Caco-2 (cell line): ENCODE results near the gene WFDC2. TPM values are rescaled to one million over a fixed set of nuclear protein-coding genes. Genes with fewer than 3 reads are reported as not detected.

ENCODE experiments used
- BruUV-seq: library from RNA; stranded (reverse); fragments of 400-500 nt; replicated peaks from 2 replicates; lab custom pipeline; 2021; lab: Mats Ljungman, UMichigan
- CTCF ChIA-PET: fragments of 300-600 bp; sonication (Branson Sonifier 250); formaldehyde crosslinking; loops from one replicate; lab custom pipeline; 2022; ENCODE audit warnings: antibody characterized with exemption; lab: Charles Lee
- POLR2A ChIA-PET: fragments of 300-600 bp; sonication (Branson Sonifier 250); formaldehyde crosslinking; loops from one replicate; lab custom pipeline; 2022; ENCODE audit warnings: antibody characterized with exemption; lab: Charles Lee
- DNase-seq, 2 experiments: peaks; one replicate each; pipeline versions ENCODE4 v3.0.0 to v3.0.0-alpha.2; 2020 to 2022
- H3K27me3 ChIP-seq: replicated peaks from 2 replicates; pipeline ENCODE4 v1.6.0; 2011; ENCODE audit warnings: low read length; ENCODE audit not compliant: control insufficient read depth, insufficient read depth
- H3K36me3 ChIP-seq: 2 replicates; pipeline ENCODE4 v1.5.1; 2011; ENCODE audit warnings: low read length; ENCODE audit not compliant: control insufficient read depth, insufficient read depth
- H3K4me1 ChIP-seq: fragments of 250-450 bp; sonication (Bioruptor Pico); 2 replicates; pipeline ENCODE4 v1.5.1; 2020; ENCODE audit warnings: mild to moderate bottlenecking
- H3K4me3 ChIP-seq: 2 replicates; pipeline ENCODE4 v1.5.1; 2011; ENCODE audit warnings: low read depth, mild to moderate bottlenecking, control low read depth, low read length
- H3K9me3 ChIP-seq: fragments of 250-450 bp; sonication (Bioruptor Pico); 2 replicates; pipeline ENCODE4 v1.5.1; 2020; ENCODE audit warnings: mild to moderate bottlenecking, moderate library complexity
- H3K27ac Mint-ChIP-seq: one replicate; pipeline ENCODE4 v1.8.0; 2022; ENCODE audit warnings: mixed read lengths; ENCODE audit not compliant: unreplicated experiment
- H3K27me3 Mint-ChIP-seq: one replicate; pipeline ENCODE4 v1.8.0; 2022; ENCODE audit warnings: mixed read lengths; ENCODE audit not compliant: insufficient read depth, unreplicated experiment
- H3K36me3 Mint-ChIP-seq: one replicate; pipeline ENCODE4 v1.8.0; 2022; ENCODE audit warnings: mild to moderate bottlenecking, mixed read lengths; ENCODE audit not compliant: insufficient read depth, unreplicated experiment
- H3K4me1 Mint-ChIP-seq: one replicate; pipeline ENCODE4 v1.8.0; 2022; ENCODE audit warnings: low read depth, mixed read lengths; ENCODE audit not compliant: unreplicated experiment
- H3K4me3 Mint-ChIP-seq: one replicate; pipeline ENCODE4 v1.8.0; 2022; ENCODE audit warnings: mild to moderate bottlenecking, moderate library complexity, mixed read lengths; ENCODE audit not compliant: unreplicated experiment
- H3K9me3 Mint-ChIP-seq: one replicate; pipeline ENCODE4 v1.8.0; 2022; ENCODE audit warnings: mixed read lengths; ENCODE audit not compliant: unreplicated experiment
- intact Hi-C: fragments of 100-400 bp; cut with micrococcal nuclease; formaldehyde crosslinking; loops from one replicate; pipeline ENCODE4 v1.10.0; 2022; ENCODE audit not compliant: unreplicated experiment
- total RNA-seq: library from RNA; stranded (reverse); gene quantifications from 2 replicates; pipeline ENCODE4 v1.2.3, GENCODE V29; 2022
- TF ChIP-seq, protein P1 (sequence below), 2 experiments: fragments of 200-600 bp in 1 of 2; IDR thresholded peaks; 1 replicate in 1 of 2; 2 replicates in 1 of 2; pipeline versions ENCODE4 v1.5.1 to v1.8.0; 2011 to 2022; ENCODE audit warnings: antibody characterized with exemption in 1 of 2, control low read depth in 1 of 2, inconsistent platforms in 1 of 2, low read depth in 1 of 2, low read length in 1 of 2, mild to moderate bottlenecking in 1 of 2, moderate library complexity in 1 of 2; ENCODE audit not compliant: insufficient read depth in 1 of 2, severe bottlenecking in 1 of 2, unreplicated experiment in 1 of 2

WFDC2 gene
- total RNA-seq, 1 experiment from 2014 or later, result 14.3 TPM

DNA sequence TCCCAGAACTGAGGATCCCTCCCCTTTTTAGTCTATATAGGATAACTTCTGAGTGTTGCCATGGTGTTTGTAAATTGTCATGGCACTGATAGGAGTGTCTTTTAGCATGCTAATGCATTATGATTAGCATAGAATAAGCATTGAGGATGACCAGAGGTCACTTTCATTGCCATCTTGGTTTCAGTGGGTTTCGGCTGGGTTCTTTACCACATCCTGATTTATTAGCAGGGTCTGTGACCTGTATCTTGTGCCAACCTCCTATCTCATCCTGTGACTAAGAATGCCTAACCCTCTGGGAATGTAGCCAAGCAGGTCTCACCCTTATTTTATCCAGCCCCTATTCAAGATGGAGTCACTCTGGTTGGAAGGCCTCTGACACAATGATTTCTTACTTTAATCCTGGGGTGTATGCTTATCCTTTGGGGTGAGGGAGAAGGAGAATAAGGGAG, 19.6 kb downstream of the WFDC2 start:
- Histone ChIP-seq H3K4me3 (no peak overlapping the region), H3K4me1 (no peaks in the 10 kb centered on the region), H3K9me3 (no peaks in the 10 kb centered on the region), H3K36me3 (no peaks in the 10 kb centered on the region), H3K27me3 (no peaks in the 10 kb centered on the region; the same call in 1 of the 2 replicates)
- CTCF ChIA-PET, result no interaction called here
- POLR2A ChIA-PET, result no interaction called here
- H3K4me3 Mint-ChIP-seq, result no peak overlapping the region
- intact Hi-C loops, result no loop called here
- BruUV-seq, result no TSS peak
- H3K27ac Mint-ChIP-seq, result no peak overlapping the region
- H3K9me3 Mint-ChIP-seq, result no peaks in the 10 kb centered on the region
- DNase-seq, result no peak
- H3K27me3 Mint-ChIP-seq, result peaks cover 17% of the 10 kb centered on the region
- H3K36me3 Mint-ChIP-seq, result no peaks in the 10 kb centered on the region
- TF ChIP-seq, protein P1, sequence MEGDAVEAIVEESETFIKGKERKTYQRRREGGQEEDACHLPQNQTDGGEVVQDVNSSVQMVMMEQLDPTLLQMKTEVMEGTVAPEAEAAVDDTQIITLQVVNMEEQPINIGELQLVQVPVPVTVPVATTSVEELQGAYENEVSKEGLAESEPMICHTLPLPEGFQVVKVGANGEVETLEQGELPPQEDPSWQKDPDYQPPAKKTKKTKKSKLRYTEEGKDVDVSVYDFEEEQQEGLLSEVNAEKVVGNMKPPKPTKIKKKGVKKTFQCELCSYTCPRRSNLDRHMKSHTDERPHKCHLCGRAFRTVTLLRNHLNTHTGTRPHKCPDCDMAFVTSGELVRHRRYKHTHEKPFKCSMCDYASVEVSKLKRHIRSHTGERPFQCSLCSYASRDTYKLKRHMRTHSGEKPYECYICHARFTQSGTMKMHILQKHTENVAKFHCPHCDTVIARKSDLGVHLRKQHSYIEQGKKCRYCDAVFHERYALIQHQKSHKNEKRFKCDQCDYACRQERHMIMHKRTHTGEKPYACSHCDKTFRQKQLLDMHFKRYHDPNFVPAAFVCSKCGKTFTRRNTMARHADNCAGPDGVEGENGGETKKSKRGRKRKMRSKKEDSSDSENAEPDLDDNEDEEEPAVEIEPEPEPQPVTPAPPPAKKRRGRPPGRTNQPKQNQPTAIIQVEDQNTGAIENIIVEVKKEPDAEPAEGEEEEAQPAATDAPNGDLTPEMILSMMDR (IDR thresholded peaks at IDR 0.05; ENCODE audit: insufficient read depth in 1 of 2, low read depth in 1 of 2, low read length in 1 of 2, severe bottlenecking in 1 of 2, unreplicated experiment in 1 of 2), result no peak
- no peaks in the 10 kb centered on the region for H3K4me1 Mint-ChIP-seq

DNA sequence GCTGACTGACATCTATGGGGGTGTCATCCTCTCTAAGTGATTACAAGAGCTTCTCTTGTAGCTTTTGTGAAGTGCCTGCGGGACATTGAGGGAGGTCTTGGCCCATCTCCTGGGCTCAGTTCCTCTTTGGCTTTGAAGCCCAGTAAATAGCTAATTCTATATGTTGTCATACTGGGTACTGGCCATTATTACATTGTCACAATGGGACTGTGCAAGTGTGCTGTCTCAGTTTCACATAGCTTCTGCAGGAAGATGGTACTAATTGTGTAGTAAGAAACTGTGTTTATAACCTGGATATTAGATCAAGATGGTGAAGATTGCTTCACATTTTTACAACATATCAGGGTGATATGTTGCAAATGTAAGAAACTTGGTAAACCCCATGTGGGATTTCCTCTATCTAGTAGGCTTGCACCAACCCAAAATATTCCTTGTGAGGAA, 26.0 kb downstream of the WFDC2 start:
- no peaks in the 10 kb centered on the region for H3K9me3 ChIP-seq
- POLR2A ChIA-PET, result no interaction called here
- no peak overlapping the region for H3K4me3 ChIP-seq
- Mint-ChIP-seq H3K27ac (no peak overlapping the region), H3K9me3 (no peaks in the 10 kb centered on the region), H3K4me1 (peaks cover 5% of the 10 kb centered on the region), H3K36me3 (no peaks in the 10 kb centered on the region), H3K27me3 (peaks cover 33% of the 10 kb centered on the region), H3K4me3 (no peak overlapping the region)
- TF ChIP-seq, protein P1 (IDR thresholded peaks at IDR 0.05; ENCODE audit: insufficient read depth in 1 of 2, low read depth in 1 of 2, low read length in 1 of 2, severe bottlenecking in 1 of 2, unreplicated experiment in 1 of 2), result no peak
- no peaks in the 10 kb centered on the region; the same call in none of the 2 replicates for H3K27me3 ChIP-seq
- intact Hi-C loops, result no loop called here
- no TSS peak for BruUV-seq
- no peaks in the 10 kb centered on the region for H3K4me1 ChIP-seq
- H3K36me3 ChIP-seq, result no peaks in the 10 kb centered on the region
- DNase-seq, result no peak
- CTCF ChIA-PET, result no interaction called here

DNA sequence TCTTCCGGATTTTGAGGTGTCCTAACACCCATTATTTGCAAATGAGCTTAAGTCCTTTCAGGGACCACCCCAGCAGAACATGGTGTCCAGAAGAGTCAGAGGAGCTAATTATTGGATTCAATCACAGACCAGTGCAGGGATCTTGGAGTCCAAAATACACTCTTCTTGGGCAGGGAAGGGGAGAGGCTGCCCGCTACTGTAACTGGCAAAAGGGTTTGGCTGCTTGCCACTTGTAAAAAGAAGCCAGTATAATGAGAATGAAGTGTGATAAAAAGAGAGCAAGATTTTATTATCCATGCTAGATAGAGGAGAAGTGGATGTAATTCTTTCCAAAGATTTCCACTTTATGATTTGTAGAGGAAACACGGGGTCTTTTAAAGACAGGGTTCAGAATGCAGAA, 26.6 kb downstream of the WFDC2 start:
- Histone ChIP-seq H3K4me3 (no peak overlapping the region), H3K27me3 (no peaks in the 10 kb centered on the region; the same call in none of the 2 replicates), H3K36me3 (no peaks in the 10 kb centered on the region), H3K4me1 (no peaks in the 10 kb centered on the region), H3K9me3 (no peaks in the 10 kb centered on the region)
- no TSS peak for BruUV-seq
- Mint-ChIP-seq H3K27me3 (peaks cover 31% of the 10 kb centered on the region), H3K27ac (no peak overlapping the region), H3K4me3 (no peak overlapping the region), H3K4me1 (peaks cover 5% of the 10 kb centered on the region), H3K9me3 (no peaks in the 10 kb centered on the region), H3K36me3 (no peaks in the 10 kb centered on the region)
- intact Hi-C loops, result no loop called here
- TF ChIP-seq, protein P1 (IDR thresholded peaks at IDR 0.05; ENCODE audit: insufficient read depth in 1 of 2, low read depth in 1 of 2, low read length in 1 of 2, severe bottlenecking in 1 of 2, unreplicated experiment in 1 of 2), result no peak
- CTCF ChIA-PET, result no interaction called here
- POLR2A ChIA-PET, result no interaction called here
- no peak for DNase-seq
